HepG2 (cell line): ENCODE data around the gene P2RX7. TPM values are rescaled to one million over a fixed set of nuclear protein-coding genes. Genes with fewer than 3 reads are reported as not detected.
A peak's percentile ranks its signal among the peaks of the same experiment; 100 is the strongest.

Experiments used
- ATF5 ChIP-seq: sonication (generic); formaldehyde crosslinking; IDR thresholded peaks from 2 replicates; pipeline ENCODE4 v1.4.0; 2020; ENCODE audit warnings: mild to moderate bottlenecking, low read depth, missing genetic modification reagents
- PBX3 ChIP-seq: sonication (generic); formaldehyde crosslinking; IDR thresholded peaks from 2 replicates; pipeline ENCODE4 v1.8.1; 2023; ENCODE audit warnings: missing genetic modification reagents, inconsistent platforms, borderline replicate concordance
- PLRG1 ChIP-seq: fragments of 450-650 bp; conservative IDR thresholded peaks from 2 replicates; pipeline ENCODE4 v1.6.1; 2016
- RAD51 ChIP-seq: fragments of 450-650 bp; IDR thresholded peaks from 2 replicates; pipeline ENCODE4 v1.6.1; 2016; ENCODE audit warnings: borderline replicate concordance
- REST ChIP-seq, 2 experiments: IDR thresholded peaks; 2 replicates each; pipeline ENCODE4 v1.6.1; 2011 to 2012; ENCODE audit warnings: low read length in 2 of 2, borderline replicate concordance in 1 of 2, low read depth in 1 of 2, mild to moderate bottlenecking in 1 of 2, moderate library complexity in 1 of 2
- RNF219 ChIP-seq: sonication (generic); formaldehyde crosslinking; IDR thresholded peaks from 2 replicates; pipeline ENCODE4 v1.5.0; 2020; ENCODE audit warnings: mild to moderate bottlenecking, missing genetic modification reagents
- UBTF ChIP-seq: sonication (generic); formaldehyde crosslinking; IDR thresholded peaks from 2 replicates; pipeline ENCODE4 v1.4.0; 2020; ENCODE audit warnings: mild to moderate bottlenecking, missing genetic modification reagents
- WIZ ChIP-seq: sonication (generic); formaldehyde crosslinking; IDR thresholded peaks from 2 replicates; pipeline ENCODE4 v1.5.1; 2020; ENCODE audit warnings: mild to moderate bottlenecking, missing genetic modification reagents
- ZNF207 ChIP-seq: fragments of 450-650 bp; IDR thresholded peaks from 2 replicates; pipeline ENCODE4 v1.6.1; 2016; ENCODE audit warnings: antibody characterized with exemption, borderline replicate concordance
- ZNF512 ChIP-seq: sonication (generic); formaldehyde crosslinking; IDR thresholded peaks from 2 replicates; pipeline ENCODE4 v1.4.0; 2020; ENCODE audit warnings: mild to moderate bottlenecking, missing genetic modification reagents
- ZNF556 ChIP-seq: sonication (generic); formaldehyde crosslinking; IDR thresholded peaks from 2 replicates; pipeline ENCODE4 v1.4.0; 2020; ENCODE audit warnings: mild to moderate bottlenecking, missing genetic modification reagents, borderline replicate concordance
- ZNF598 ChIP-seq: sonication (generic); formaldehyde crosslinking; IDR thresholded peaks from 2 replicates; pipeline ENCODE4 v1.5.1; 2020; ENCODE audit warnings: mild to moderate bottlenecking, missing genetic modification reagents, borderline replicate concordance
- ZNF784 ChIP-seq: sonication (generic); formaldehyde crosslinking; IDR thresholded peaks from 2 replicates; pipeline ENCODE4 v1.5.1; 2020; ENCODE audit warnings: missing genetic modification reagents, mild to moderate bottlenecking, borderline replicate concordance
- ZNF891 ChIP-seq: sonication (generic); formaldehyde crosslinking; IDR thresholded peaks from 2 replicates; pipeline ENCODE4 v1.5.0; 2020; ENCODE audit warnings: mild to moderate bottlenecking, missing genetic modification reagents
- polyA plus RNA-seq, 8 experiments: library from polyadenylated mRNA; depleted of rRNA in 3 of 8; stranded (reverse) in 7 of 8; unstranded in 1 of 8; fragments of >200 nt; fragmentation: Illumina TruSeq in 4 of 8; extraction: Trizol in 4 of 8; gene quantifications; 2 replicates each; pipeline versions ENCODE4 v1.2.1 to v1.2.3, GENCODE V29; 2011 to 2016; ENCODE audit warnings: low read depth in 4 of 8, missing spikeins in 1 of 8, mixed read lengths in 1 of 8; ENCODE audit not compliant: insufficient read depth in 1 of 8
- total RNA-seq, 5 experiments: library from RNA; depleted of rRNA; stranded (reverse); fragments of >200 nt; fragmentation: Illumina TruSeq; extraction: Trizol; gene quantifications; 2 replicates each; pipeline ENCODE4 v1.2.3, GENCODE V29; 2016; ENCODE audit warnings: low read depth in 1 of 5

Gene P2RX7
- total and polyA plus RNA-seq, 2 of the 13 experiments (the other 11 are each of a cell fraction or from before 2014, with no cell fraction given) = 0.13 to 0.73 TPM

- peak in 1 of 2 experiments; percentile 32; a peak in 1 of 4 replicates for TF ChIP-seq REST (IDR thresholded peaks at IDR 0.05; ENCODE audit: borderline replicate concordance in 1 of 2, low read depth in 1 of 2, low read length in 2 of 2)
- no peak for TF ChIP-seq PLRG1
- no peak for TF ChIP-seq PBX3 (CRISPR knock-in tag)
- TF ChIP-seq WIZ (CRISPR knock-in tag) = 0 out of 2 replicates have a peak, but pooled peaks have one; percentile 56
- TF ChIP-seq ZNF207 = no peak
- no peak for TF ChIP-seq ATF5 (CRISPR knock-in tag)
- TF ChIP-seq UBTF (CRISPR knock-in tag) = peak; percentile 56
- no peak for TF ChIP-seq ZNF598 (CRISPR knock-in tag)
- no peak for TF ChIP-seq ZNF784 (CRISPR knock-in tag)
- TF ChIP-seq RAD51 = no peak
- no peak for TF ChIP-seq ZNF512 (CRISPR knock-in tag)
- no peak for TF ChIP-seq ZNF891 (CRISPR knock-in tag)
- no peak for TF ChIP-seq RNF219 (CRISPR knock-in tag)
- TF ChIP-seq ZNF556 (CRISPR knock-in tag) = peak; percentile 84; the same call in 1 of the 2 replicates
Observed at GRCh38 chr12:121089031-121089812, 43.5 kb upstream of the P2RX7 start (continued).
